Smooth muscle cell of the coronary artery (primary cell): ENCODE results near the gene HMGN1. TPM values are rescaled to one million over a fixed set of nuclear protein-coding genes. Genes with fewer than 3 reads are reported as not detected.

Experiments used
- total RNA-seq: library from RNA; depleted of rRNA; stranded (reverse); fragments of >200 nt; gene quantifications from 2 replicates; pipeline ENCODE4 v1.2.3, GENCODE V29; 2014; ENCODE audit warnings: low replicate concordance

Gene HMGN1, protein sequence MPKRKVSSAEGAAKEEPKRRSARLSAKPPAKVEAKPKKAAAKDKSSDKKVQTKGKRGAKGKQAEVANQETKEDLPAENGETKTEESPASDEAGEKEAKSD
- total RNA-seq, result 49.3 and 294 TPM in 2 replicates

DNA sequence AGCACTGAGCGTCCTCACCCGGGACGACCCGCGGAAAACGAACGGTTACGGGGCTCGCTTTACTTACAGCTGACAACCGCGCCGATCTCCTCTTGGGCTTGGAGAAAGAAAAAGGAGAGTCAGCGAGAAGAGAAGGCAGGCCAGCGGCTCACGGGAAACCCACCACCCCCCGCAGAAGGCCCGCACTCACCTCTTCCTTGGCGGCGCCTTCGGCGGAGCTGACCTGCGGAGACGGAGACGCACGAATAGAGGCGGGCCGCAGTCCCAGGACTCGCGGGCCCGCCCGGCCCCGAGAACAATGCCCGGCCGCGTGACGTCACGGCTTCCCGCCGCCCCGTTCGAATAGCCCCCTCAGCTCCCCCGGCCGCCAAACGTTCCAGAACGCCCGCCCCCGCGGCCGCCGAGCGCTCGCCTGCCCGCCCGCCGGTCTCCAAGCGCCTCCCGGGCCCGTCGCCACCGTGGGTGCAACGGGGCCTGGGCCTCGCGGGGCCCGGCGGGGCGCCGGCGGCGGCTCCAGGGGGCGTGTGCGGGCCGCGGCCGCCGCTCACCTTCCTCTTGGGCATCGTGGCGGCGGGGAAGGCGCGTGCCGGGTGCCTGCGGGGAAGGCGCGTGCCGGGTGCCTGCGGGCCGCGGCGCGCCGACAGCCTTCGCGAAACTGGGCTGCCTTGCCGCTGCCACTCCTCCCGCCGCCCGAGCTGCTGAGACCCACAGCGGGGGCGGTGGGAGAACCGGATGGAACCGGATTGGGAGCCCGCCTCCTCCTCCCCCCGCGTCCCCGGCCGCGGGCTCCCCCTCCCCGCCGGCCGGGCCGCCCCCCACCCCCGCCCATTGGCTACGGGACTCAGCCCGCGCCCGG is at the start of gene HMGN1:
TSS of gene HMGN1 (minus strand) at position 734 of the 856 bp plus-strand sequence. CDS start at position 563, 171 bp downstream.

GRCh38 chr21:39313571-39314142 is 35.2 kb downstream of the HMGN1 start, which contains the start of gene BRWD1:
BRWD1 (minus strand) TSS chr21:39313632; CDS start chr21:39313491, 141 bp downstream.

Other genes with a start within 250 kb of the HMGN1 start
- 44.8 and 67.5 TPM in 2 replicates for gene PSMG1, start 165.6 kb downstream of the HMGN1 start, total RNA-seq
- 42.2 and 48.9 TPM in 2 replicates for gene BRWD1, start 35.5 kb downstream of the HMGN1 start, total RNA-seq
- 0.35 and 0.75 TPM in 2 replicates for gene LCA5L, start 96.7 kb upstream of the HMGN1 start, total RNA-seq
- gene SH3BGR, start 102.9 kb upstream of the HMGN1 start, total RNA-seq, result 0.94 and 5.2 TPM in 2 replicates